OCI-M2 (cell line): ENCODE measurements around the gene LEKR1.

Experiments used
- DNase-seq: peaks from one replicate; lab custom pipeline; 2025; ENCODE audit not compliant: unreplicated experiment; lab: John Stamatoyannopoulos, UW

LEKR1 gene

GRCh38 chr3:157094301-157094700 lies 268.1 kb downstream of the LEKR1 start:
- no peak for DNase-seq

- no peak for DNase-seq
Measured at GRCh38 chr3:157094751-157095480, 268.8 kb downstream of the LEKR1 start.
